ENCODE results near the gene TACSTD2. TPM values are rescaled to one million over a fixed set of nuclear protein-coding genes. Genes with fewer than 3 reads are reported as not detected.
"Not testable (repeated sequence)": the region's sequence is repeated elsewhere in the genome, so short reads cannot be mapped to it uniquely, and the experiment has no call there.

The TACSTD2 gene
- total RNA-seq, 4 donors from 2014 or later: 0.55 to 0.79 TPM; not detected in 2

- in situ Hi-C loops (cut with MboI; ENCODE audit: low pct_ligation_motif_present in 1 of 4, low pct_unique_long_range_greater_than_20kb in 1 of 4, low sequenced_read_pairs in 3 of 4) (no loop called here), intact Hi-C loops (cut with DNase I; ENCODE audit: low total_unique reads) (no loop called here)
- Histone ChIP-seq H3K4me1 (peaks cover 11 to 26% (median 19%) of the 10 kb centered on the region in 4 donors), H3K9me3 (no peaks in the 10 kb centered on the region), H3K27ac (peak overlapping the region; percentile 29 to 73 (median 64)), H3K27me3 (peaks cover 7% of the 10 kb centered on the region), H3K36me3 (no peaks in the 10 kb centered on the region), H3K4me3 (no peak overlapping the region)
- WGBS, 2 donors (ENCODE audit: low coverage in 1 of 2): 31 to 35% methylated on average over 1 of the region's 1 CpG
- no peak for TF ChIP-seq EP300 (IDR thresholded peaks at IDR 0.05; ENCODE audit: low read depth)
- no peak for TF ChIP-seq POLR2A (IDR thresholded peaks at IDR 0.05)
- TF ChIP-seq, protein P1, sequence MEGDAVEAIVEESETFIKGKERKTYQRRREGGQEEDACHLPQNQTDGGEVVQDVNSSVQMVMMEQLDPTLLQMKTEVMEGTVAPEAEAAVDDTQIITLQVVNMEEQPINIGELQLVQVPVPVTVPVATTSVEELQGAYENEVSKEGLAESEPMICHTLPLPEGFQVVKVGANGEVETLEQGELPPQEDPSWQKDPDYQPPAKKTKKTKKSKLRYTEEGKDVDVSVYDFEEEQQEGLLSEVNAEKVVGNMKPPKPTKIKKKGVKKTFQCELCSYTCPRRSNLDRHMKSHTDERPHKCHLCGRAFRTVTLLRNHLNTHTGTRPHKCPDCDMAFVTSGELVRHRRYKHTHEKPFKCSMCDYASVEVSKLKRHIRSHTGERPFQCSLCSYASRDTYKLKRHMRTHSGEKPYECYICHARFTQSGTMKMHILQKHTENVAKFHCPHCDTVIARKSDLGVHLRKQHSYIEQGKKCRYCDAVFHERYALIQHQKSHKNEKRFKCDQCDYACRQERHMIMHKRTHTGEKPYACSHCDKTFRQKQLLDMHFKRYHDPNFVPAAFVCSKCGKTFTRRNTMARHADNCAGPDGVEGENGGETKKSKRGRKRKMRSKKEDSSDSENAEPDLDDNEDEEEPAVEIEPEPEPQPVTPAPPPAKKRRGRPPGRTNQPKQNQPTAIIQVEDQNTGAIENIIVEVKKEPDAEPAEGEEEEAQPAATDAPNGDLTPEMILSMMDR (IDR thresholded peaks at IDR 0.05): no peak
- TF ChIP-seq POLR2AphosphoS5 (IDR thresholded peaks at IDR 0.05): no peak
- DNase-seq: no peak
These were observed 6.4 kb upstream of the TACSTD2 start for GRCh38 chr1:58583496-58583895.

DNA sequence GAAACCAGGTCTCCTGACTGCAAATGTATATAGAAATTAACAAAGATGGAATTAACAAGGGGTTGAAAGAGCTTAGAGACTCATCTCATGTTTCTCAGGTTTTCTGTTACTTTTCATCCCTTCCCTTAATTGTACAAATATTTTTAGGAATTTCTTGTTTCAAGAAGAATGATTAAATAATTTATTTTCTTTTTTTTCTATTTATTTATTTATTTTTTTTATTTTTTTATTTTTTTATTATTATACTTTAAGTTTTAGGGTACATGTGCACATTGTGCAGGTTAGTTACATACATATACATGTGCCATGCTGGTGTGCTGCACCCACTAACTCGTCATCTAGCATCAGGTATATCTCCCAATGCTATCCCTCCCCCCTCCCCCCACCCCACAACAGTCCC is 5.1 kb upstream of the TACSTD2 start:
- peaks cover 11 to 36% (median 21%) of the 10 kb centered on the region in 4 donors for H3K4me1 ChIP-seq
- in situ Hi-C loops (cut with MboI; ENCODE audit: low pct_ligation_motif_present in 1 of 4, low pct_unique_long_range_greater_than_20kb in 1 of 4, low sequenced_read_pairs in 3 of 4); H3K4me3 ChIP-seq; intact Hi-C loops (cut with DNase I; ENCODE audit: low total_unique reads); DNase-seq; H3K9me3 ChIP-seq; H3K27ac ChIP-seq; H3K36me3 ChIP-seq: not testable (repeated sequence)
- H3K27me3 ChIP-seq: peaks cover 20% of the 10 kb centered on the region
- WGBS, 2 donors (ENCODE audit: low coverage in 1 of 2): 100% methylated on average over 1 of the region's 1 CpG; no CpG with 5 or more reads in 1 of the 2 donors

DNA sequence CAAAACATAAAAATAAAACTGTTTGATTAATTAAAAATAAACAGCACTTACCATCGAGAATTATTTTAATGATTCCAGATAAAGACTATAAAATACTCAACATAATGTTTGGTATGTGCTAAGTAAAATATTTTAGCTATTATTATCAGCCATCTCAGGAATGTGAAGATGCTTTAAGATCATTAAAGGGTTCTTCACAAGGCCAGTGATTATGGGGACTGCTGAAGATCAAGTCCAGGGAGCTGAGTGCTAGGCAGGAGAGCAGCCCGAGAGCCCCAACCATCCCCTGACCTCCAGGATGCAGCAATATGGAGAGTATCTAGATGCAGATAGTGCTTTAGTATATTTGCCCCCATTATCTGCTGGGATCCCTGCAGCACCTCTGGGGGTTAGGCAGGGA is 4.6 kb upstream of the TACSTD2 start:
- in situ Hi-C loops (cut with MboI; ENCODE audit: low pct_ligation_motif_present in 1 of 4, low pct_unique_long_range_greater_than_20kb in 1 of 4, low sequenced_read_pairs in 3 of 4) (no loop called here), intact Hi-C loops (cut with DNase I; ENCODE audit: low total_unique reads) (no loop called here)
- no peak for DNase-seq
- no peak overlapping the region for H3K27ac ChIP-seq
- peaks cover 11 to 41% (median 26%) of the 10 kb centered on the region in 4 donors for H3K4me1 ChIP-seq
- no peaks in the 10 kb centered on the region for H3K9me3 ChIP-seq
- no peak overlapping the region for H3K4me3 ChIP-seq
- H3K36me3 ChIP-seq: no peaks in the 10 kb centered on the region
- peaks cover 26% of the 10 kb centered on the region for H3K27me3 ChIP-seq
- WGBS, 2 donors (ENCODE audit: low coverage in 1 of 2): 46 to 76% methylated on average over 1 to 2 of the region's 2 CpGs
- no peak for TF ChIP-seq POLR2A (IDR thresholded peaks at IDR 0.05)
- no peak for TF ChIP-seq POLR2AphosphoS5 (IDR thresholded peaks at IDR 0.05)
- TF ChIP-seq, protein P1 (IDR thresholded peaks at IDR 0.05): no peak
- no peak for TF ChIP-seq EP300 (IDR thresholded peaks at IDR 0.05; ENCODE audit: low read depth)

DNA sequence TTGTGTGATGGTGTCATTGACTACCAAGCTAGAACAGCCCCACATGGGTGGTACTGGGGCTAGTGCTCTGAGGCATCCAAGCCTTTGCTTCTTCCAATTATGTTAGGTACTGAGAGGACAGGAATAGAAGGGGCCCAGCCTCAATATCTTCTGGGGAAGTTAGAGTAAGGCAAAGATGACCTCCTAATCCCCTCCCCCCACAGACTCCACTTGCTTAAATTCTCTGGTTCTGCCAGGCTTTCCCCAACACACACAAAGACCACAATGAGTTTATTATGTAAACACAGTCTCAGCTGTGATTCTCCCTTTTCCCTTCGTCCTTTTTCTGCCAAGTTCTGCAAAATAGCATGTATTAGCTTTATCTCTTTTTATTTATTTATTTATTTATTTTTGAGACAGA is 3.1 kb upstream of the TACSTD2 start:
- H3K36me3 ChIP-seq: no peaks in the 10 kb centered on the region
- in situ Hi-C loops (cut with MboI; ENCODE audit: low pct_ligation_motif_present in 1 of 4, low pct_unique_long_range_greater_than_20kb in 1 of 4, low sequenced_read_pairs in 3 of 4) (no loop called here), intact Hi-C loops (cut with DNase I; ENCODE audit: low total_unique reads) (no loop called here)
- peaks cover 40% of the 10 kb centered on the region for H3K27me3 ChIP-seq
- TF ChIP-seq EP300 (IDR thresholded peaks at IDR 0.05; ENCODE audit: low read depth) (no peak), POLR2AphosphoS5 (IDR thresholded peaks at IDR 0.05) (no peak)
- TF ChIP-seq, protein P1 (IDR thresholded peaks at IDR 0.05): no peak
- H3K27ac ChIP-seq: no peak overlapping the region
- no peak overlapping the region for H3K4me3 ChIP-seq
- 38 to 50% methylated on average over 1 of the region's 1 CpG for WGBS, 2 donors (ENCODE audit: low coverage in 1 of 2)
- H3K4me1 ChIP-seq: peaks cover 11 to 43% (median 27%) of the 10 kb centered on the region in 4 donors
- no peak for DNase-seq
- H3K9me3 ChIP-seq: no peaks in the 10 kb centered on the region

- peaks cover 62% of the 10 kb centered on the region for H3K27me3 ChIP-seq
- intact Hi-C loops (cut with DNase I; ENCODE audit: low total_unique reads) (no loop called here), in situ Hi-C loops (cut with MboI; ENCODE audit: low pct_ligation_motif_present in 1 of 4, low pct_unique_long_range_greater_than_20kb in 1 of 4, low sequenced_read_pairs in 3 of 4) (no loop called here)
- H3K4me3 ChIP-seq: peak overlapping the region in 1 of 4 donors; percentile 45
- no peak overlapping the region for H3K27ac ChIP-seq
- TF ChIP-seq, protein P1 (IDR thresholded peaks at IDR 0.05): no peak
- TF ChIP-seq POLR2AphosphoS5 (IDR thresholded peaks at IDR 0.05) (no peak), EP300 (IDR thresholded peaks at IDR 0.05; ENCODE audit: low read depth) (no peak), POLR2A (IDR thresholded peaks at IDR 0.05) (no peak)
- H3K4me1 ChIP-seq: peaks cover 0 to 23% (median 10%) of the 10 kb centered on the region in 4 donors
- DNase-seq: no peak
- 8 to 16% methylated on average over 2 to 3 of the region's 3 CpGs for WGBS, 2 donors (ENCODE audit: low coverage in 1 of 2)
- no peaks in the 10 kb centered on the region for H3K9me3 ChIP-seq
- no peaks in the 10 kb centered on the region for H3K36me3 ChIP-seq
These were observed 590 bp upstream of the TACSTD2 start for GRCh38 chr1:58577654-58578030.

All from transverse colon (tissue), 4 donors.